Body of pancreas (tissue), 4 donors: ENCODE measurements around the gene MCIDAS. TPM values are rescaled to one million over a fixed set of nuclear protein-coding genes. Genes with fewer than 3 reads are reported as not detected.

Experiments used
- ATAC-seq: fragments of 150-250 bp; one replicate; pipeline ENCODE4 v1.9.1; 2016
- DNase-seq, 4 donors: peaks; one replicate each; pipeline ENCODE4 v3.0.0-alpha.2; 2019
- H3K27ac ChIP-seq, 4 donors: fragments of 200-600 bp; sonication (generic); 1 replicate in 3 of 4; 2 replicates in 1 of 4; pipeline versions ENCODE4 v1.5.1 to v1.6.1; 2016 to 2019; ENCODE audit warnings: mild to moderate bottlenecking in 1 of 4, mixed read lengths in 1 of 4, moderate library complexity in 1 of 4
- H3K27me3 ChIP-seq, 2 donors: fragments of 200-600 bp; sonication (generic); one replicate each; pipeline ENCODE4 v1.6.0; 2016; ENCODE audit warnings: mild to moderate bottlenecking in 1 of 2
- H3K36me3 ChIP-seq, 2 donors: fragments of 200-600 bp; sonication (generic); replicated peaks in 1 of 2; 2 replicates each; pipeline ENCODE4 v1.5.1; 2016; ENCODE audit warnings: low read depth in 2 of 2; ENCODE audit not compliant: insufficient read depth in 1 of 2
- H3K4me1 ChIP-seq: fragments of 200-600 bp; sonication (generic); one replicate; pipeline ENCODE4 v1.6.0; 2016
- H3K4me3 ChIP-seq, 2 donors: fragments of 200-600 bp; sonication (generic); 1 replicate in 1 of 2; 2 replicates in 1 of 2; pipeline ENCODE4 v1.5.1; 2016 to 2019
- H3K9me3 ChIP-seq, 3 donors: fragments of 200-600 bp; sonication (generic); 1 replicate in 2 of 3; 2 replicates in 1 of 3; pipeline ENCODE4 v1.5.1; 2016
- CTCF ChIP-seq, 7 experiments: fragments of 450-650 bp in 4 of 7; fragments of 200-600 bp in 3 of 7; sonication (generic) in 3 of 7; IDR thresholded peaks; one replicate each; pipeline ENCODE4 v1.5.1; 2016 to 2019; ENCODE audit warnings: antibody characterized with exemption in 7 of 7
- POLR2A ChIP-seq, 3 donors: fragments of 450-650 bp; IDR thresholded peaks; one replicate each; pipeline ENCODE4 v1.6.1; 2016; ENCODE audit warnings: antibody characterized with exemption in 3 of 3, mild to moderate bottlenecking in 2 of 3
- WGBS, 2 donors: methylation state at CpG; one replicate each; pipeline ENCODE4 v1.1.5; 2017; 5-methylcytosine and 5-hydroxymethylcytosine counted together
- intact Hi-C: fragments of 100-400 bp; cut with DNase I; formaldehyde crosslinking; loops from one replicate; pipeline ENCODE4 v1.15.1; 2023
- total RNA-seq, 2 donors: library from RNA; depleted of rRNA; stranded (reverse); fragments of >200 nt; gene quantifications; one replicate each; pipeline ENCODE4 v1.1.0, GENCODE V29; 2016

The MCIDAS gene
- total RNA-seq, 2 donors from 2014 or later = 1.3 TPM; not detected in 1

DNA sequence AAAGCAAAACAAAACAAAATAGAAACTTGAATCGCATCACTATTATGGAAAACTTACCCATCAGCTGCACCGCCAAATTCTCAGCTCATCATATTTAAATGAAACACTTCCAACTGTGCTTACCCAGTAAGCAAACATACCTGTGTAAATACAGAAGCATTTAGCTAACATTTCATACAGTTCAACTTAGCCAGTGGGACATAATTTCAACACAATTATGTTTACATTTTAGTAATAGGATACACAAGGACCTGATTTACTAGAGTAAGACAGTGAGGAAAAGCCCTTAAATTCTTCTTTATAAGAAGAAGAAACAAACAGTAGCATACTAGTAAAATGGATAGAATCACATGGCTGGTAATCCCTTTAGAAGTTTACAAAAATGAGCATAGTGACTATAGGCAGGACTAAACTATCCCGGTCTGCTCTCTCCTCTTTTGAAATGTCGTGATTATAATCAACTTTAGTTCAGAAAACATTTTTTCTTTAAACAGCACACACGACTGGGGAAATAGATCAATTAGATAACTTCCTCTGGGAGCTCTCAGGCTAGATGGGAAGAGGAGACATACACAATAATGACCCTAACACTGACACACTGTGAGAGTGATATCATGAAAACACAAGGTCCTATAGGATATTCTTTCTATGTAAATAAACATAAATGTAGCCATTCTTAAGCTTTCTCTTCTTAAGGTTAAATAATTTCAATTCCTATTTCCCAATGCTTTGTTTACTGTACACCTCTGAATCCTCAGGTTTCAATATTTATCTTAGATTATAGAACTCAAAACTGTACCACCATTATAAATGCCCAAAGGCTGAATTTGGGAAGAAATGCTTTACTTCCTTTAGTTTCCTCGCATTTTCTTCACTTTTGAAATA is 38.2 kb downstream of the MCIDAS start:
- no peaks in the 10 kb centered on the region for H3K36me3 ChIP-seq
- H3K9me3 ChIP-seq = no peaks in the 10 kb centered on the region
- H3K4me3 ChIP-seq = no peak overlapping the region
- 23 to 29% methylated on average over 6 of the region's 6 CpGs for WGBS, 2 donors
- ATAC-seq (peak; percentile 30), DNase-seq (no peak)
- no peak for TF ChIP-seq CTCF (IDR thresholded peaks at IDR 0.05)
- TF ChIP-seq POLR2A (IDR thresholded peaks at IDR 0.05) = no peak
- no peaks in the 10 kb centered on the region for H3K27me3 ChIP-seq
- intact Hi-C loops = no loop called here
- H3K27ac ChIP-seq = no peak overlapping the region
- peaks cover 16% of the 10 kb centered on the region for H3K4me1 ChIP-seq

DNA sequence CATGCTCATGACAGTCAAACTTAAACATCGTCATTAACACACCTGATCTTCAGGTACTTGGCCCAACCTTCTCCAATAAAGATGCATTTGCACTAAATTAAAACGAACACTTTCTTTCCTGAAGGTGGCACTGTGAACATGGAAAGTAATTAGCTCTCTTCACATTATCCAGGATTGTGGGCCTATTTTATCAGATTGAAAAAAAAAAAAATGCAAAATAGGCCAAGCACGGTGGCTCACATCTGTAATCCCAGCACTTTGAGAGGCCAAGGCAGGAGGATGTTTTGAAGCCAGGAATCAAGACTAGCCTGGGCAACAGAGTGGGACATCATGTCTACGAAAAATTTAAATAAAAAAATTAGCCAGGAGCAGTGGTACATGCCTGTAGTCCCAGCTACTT is 39.7 kb downstream of the MCIDAS start:
- H3K36me3 ChIP-seq = no peaks in the 10 kb centered on the region
- no peak overlapping the region for H3K4me3 ChIP-seq
- TF ChIP-seq CTCF (IDR thresholded peaks at IDR 0.05) = peak in 6 of 7 experiments; percentile 28 to 74 (median 64)
- no peak for TF ChIP-seq POLR2A (IDR thresholded peaks at IDR 0.05)
- no peaks in the 10 kb centered on the region for H3K9me3 ChIP-seq
- ATAC-seq (peak; percentile 75), DNase-seq (peak in 1 of 4 donors; percentile 16)
- peaks cover 16% of the 10 kb centered on the region for H3K4me1 ChIP-seq
- intact Hi-C loops = no loop called here
- 26% methylated on average over 4 of the region's 4 CpGs for WGBS, 2 donors
- no peaks in the 10 kb centered on the region for H3K27me3 ChIP-seq
- H3K27ac ChIP-seq = no peak overlapping the region

DNA sequence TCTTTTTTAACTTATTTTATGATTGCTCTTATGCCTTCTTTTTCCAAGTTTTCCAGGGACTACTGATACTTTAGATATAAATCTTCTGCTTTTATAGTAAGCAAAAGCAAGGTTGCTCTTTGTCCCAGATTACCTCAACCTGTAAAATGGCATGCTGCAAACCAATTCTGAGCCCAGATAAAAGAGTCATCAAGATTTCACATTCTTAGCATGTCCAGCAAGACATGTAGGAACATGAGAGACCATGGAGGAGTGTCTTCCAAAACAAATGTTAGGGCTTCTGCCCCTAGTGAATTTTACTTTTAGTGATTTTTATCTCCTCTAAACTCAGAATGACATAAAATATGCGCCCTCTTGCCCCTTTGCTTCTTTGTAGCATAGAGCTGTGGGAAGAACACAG is 47.1 kb downstream of the MCIDAS start:
- H3K27me3 ChIP-seq = no peaks in the 10 kb centered on the region
- peaks cover 15% of the 10 kb centered on the region for H3K4me1 ChIP-seq
- H3K4me3 ChIP-seq = no peak overlapping the region
- no peaks in the 10 kb centered on the region for H3K36me3 ChIP-seq
- no peaks in the 10 kb centered on the region for H3K9me3 ChIP-seq
- no peak for DNase-seq
- 52 to 62% methylated on average over 1 of the region's 1 CpG for WGBS, 2 donors
- ATAC-seq = no peak
- TF ChIP-seq CTCF (IDR thresholded peaks at IDR 0.05) (no peak), POLR2A (IDR thresholded peaks at IDR 0.05) (no peak)
- no peak overlapping the region for H3K27ac ChIP-seq
- intact Hi-C loops = loop anchor here (5.0 kb wide), 1 partner anchor 47 kb away; the partner anchor contains the start of gene MCIDAS

GRCh38 chr5:55177078-55177477 is 50.0 kb downstream of the MCIDAS start:
- no peaks in the 10 kb centered on the region for H3K9me3 ChIP-seq
- H3K4me3 ChIP-seq = no peak overlapping the region
- 5 to 9% methylated on average over 2 of the region's 2 CpGs for WGBS, 2 donors
- H3K36me3 ChIP-seq = no peaks in the 10 kb centered on the region
- H3K27ac ChIP-seq = no peak overlapping the region
- DNase-seq = no peak
- no peak for ATAC-seq
- intact Hi-C loops = no loop called here
- H3K4me1 ChIP-seq = peaks cover 32% of the 10 kb centered on the region
- H3K27me3 ChIP-seq = no peaks in the 10 kb centered on the region
- TF ChIP-seq CTCF (IDR thresholded peaks at IDR 0.05) (no peak), POLR2A (IDR thresholded peaks at IDR 0.05) (no peak)
